GM12874 (cell line): Measurements from ENCODE around the gene C17orf50.

Source experiments
- CTCF ChIP-seq: IDR thresholded peaks from 2 replicates; pipeline ENCODE4 v1.5.1; 2011; ENCODE audit warnings: low read depth, mild to moderate bottlenecking, control low read depth, low read length, moderate library complexity; ENCODE audit not compliant: insufficient read depth

The C17orf50 gene

GRCh38 chr17:35763767-35764122, 3.1 kb downstream of the C17orf50 start:
- TF ChIP-seq CTCF = no peak

GRCh38 chr17:35764123-35764991, 3.7 kb downstream of the C17orf50 start:
- peak; percentile 100 for TF ChIP-seq CTCF

GRCh38 chr17:35765086-35765710, 4.5 kb downstream of the C17orf50 start:
- TF ChIP-seq CTCF = no peak

GRCh38 chr17:35765756-35766488, 5.2 kb downstream of the C17orf50 start:
- no peak for TF ChIP-seq CTCF

- TF ChIP-seq CTCF = no peak
Measured at GRCh38 chr17:35766489-35766877, 5.8 kb downstream of the C17orf50 start.

GRCh38 chr17:35766903-35767510, 6.3 kb downstream of the C17orf50 start:
- peak; percentile 40 for TF ChIP-seq CTCF

- TF ChIP-seq CTCF = no peak
Measured at GRCh38 chr17:35768797-35769196, 8.1 kb downstream of the C17orf50 start.
